ENCODE results near the gene LRRC4C.

The LRRC4C gene

DNA sequence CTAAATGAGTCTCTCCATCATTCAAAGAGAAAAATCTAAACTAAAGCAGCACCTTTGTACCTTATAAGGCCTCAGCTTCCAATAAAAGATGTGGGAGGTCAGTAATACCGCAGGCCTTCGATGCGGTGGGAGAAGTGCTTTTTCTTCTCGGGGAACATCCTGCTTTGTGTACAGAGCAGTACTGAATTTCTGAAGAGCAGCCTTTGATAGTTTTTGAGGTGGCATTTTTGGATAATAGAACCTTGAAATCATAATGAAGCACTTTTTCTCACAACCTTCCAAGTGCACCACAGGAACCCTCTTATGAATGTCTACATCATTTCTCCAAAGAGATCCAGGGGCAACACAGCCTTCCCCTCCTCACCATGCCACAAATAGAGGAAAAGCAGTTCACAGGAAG, 39.6 kb downstream of the LRRC4C start:
- DNase-seq: no peak

DNA sequence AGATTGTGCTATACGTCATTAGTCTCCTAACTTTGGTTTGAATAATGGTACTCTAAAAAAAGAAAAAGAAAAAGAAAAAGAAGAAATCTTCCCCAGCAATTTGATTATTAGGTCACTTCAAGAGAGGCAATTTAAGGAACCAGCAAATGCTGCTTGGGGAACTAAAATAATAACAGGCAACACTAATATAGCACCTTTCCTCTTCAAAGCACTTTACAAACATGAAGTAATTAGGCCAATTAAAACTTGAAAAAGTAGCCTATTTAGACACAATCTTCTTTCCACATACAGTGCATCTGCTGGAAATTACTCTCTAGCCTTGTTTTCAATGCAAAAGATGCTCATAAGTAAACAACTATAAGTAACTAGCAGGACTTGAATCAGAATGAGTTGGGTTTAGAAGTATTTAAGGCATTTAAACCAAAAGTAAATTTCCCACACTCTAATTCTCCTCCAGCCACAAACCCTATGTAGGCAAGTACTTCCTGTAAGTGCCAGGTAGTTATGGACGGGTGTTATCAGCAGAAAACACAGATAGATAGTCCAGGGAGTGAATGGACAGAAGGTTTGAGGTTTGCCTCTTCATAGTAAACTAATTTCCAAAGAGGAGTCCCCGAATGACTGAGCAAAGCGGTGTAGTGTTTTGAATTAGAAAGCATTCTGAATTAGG, 44.5 kb downstream of the LRRC4C start:
- no peak for DNase-seq

GRCh38 chr11:41413843-41414242, 45.6 kb downstream of the LRRC4C start:
- DNase-seq: no peak

- no peak for DNase-seq
Measured at GRCh38 chr11:41405812-41406211, 53.6 kb downstream of the LRRC4C start.

- DNase-seq: no peak
Measured at GRCh38 chr11:41404109-41404508, 55.3 kb downstream of the LRRC4C start.

GRCh38 chr11:41403458-41403857, 56.0 kb downstream of the LRRC4C start:
- DNase-seq: no peak

- DNase-seq: no peak
Measured at GRCh38 chr11:41400819-41401382, 58.6 kb downstream of the LRRC4C start.

- no peak for DNase-seq
Measured at GRCh38 chr11:41400124-41400523, 59.3 kb downstream of the LRRC4C start.

DNA sequence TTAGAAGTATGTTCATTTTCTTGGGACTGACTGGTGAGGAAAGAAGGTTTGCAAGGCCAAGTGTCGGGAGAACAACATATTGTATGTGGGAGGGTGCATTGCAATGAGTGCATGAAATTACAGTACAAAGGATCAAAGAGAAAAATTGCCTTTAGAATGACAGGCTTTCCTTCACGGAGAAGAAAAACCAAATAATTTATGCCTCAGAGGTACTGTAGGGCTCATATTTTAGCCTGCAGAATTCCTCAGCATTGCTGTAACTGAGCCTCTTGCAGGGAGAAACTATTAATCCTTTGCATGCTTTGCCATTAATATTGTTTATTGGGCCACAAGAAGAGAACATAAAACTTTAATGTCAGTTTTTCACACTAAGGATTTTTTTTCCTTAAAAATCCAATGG, 60.1 kb downstream of the LRRC4C start:
- no peak for DNase-seq

DNA sequence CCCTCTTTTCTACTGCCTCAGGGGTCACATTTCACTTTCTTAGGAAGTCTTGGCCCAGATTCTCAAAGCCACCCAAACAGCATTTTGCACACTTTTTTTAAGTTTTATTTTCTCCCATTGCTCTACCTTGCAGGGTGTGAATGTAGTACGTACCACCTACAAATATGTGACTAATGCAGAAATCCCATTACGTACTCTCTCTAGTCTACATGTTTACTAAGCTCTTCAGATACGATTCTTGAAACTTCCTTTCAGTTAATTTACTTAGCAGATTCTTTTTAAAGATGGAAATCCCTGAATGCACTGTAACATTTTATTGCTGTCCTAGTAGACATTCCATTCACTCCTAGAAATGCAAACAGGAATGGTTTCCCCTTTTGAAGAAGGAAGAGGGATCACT, 61.3 kb downstream of the LRRC4C start:
- DNase-seq: no peak

- DNase-seq: no peak
Measured at GRCh38 chr11:41394521-41395195, 64.8 kb downstream of the LRRC4C start.

- DNase-seq: no peak
Measured at GRCh38 chr11:41392596-41392995, 66.9 kb downstream of the LRRC4C start.

DNA sequence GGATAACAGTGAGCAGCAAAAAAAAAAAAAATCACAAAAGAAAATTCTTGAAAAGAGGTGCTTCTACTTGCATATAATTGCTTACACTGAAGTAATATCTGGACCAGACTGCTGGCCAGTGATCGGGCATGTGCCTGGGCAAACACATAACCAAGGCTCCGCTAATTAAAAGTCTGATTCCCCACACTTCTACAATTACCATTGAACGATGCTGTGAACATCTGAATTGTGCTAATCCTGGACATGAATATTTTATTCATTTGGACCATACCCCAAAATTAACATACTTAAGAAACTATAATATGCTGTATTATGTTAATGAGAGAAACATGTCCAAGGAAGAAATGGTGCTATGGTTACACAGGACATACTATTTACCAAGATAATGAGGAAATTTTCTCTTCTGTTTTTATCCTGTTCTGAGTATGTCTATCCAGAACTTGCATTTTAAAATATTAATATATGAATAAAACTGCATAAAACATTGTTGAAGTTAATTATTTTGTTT, 69.8 kb downstream of the LRRC4C start:
- no peak for DNase-seq

DNA sequence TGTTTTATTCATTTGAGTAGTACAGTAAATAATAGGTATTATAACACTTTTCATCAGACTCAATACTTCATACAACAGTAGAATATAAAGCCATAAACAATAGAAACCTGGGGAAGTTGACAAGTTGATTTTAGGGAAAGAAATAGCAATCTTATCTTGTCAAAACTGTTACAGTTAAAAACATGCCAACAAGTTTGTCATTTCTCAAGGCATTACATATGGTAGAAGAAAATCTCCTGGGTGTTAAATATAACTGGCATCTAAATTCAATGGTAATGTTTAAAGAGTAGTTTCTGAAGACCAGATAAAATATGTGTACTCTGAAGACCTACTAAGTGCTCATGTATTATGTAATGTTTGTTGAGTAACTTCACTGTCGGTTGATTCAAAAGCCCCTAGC, 75.1 kb downstream of the LRRC4C start:
- DNase-seq: no peak

GRCh38 chr11:41383768-41384167, 75.7 kb downstream of the LRRC4C start:
- no peak for DNase-seq

DNA sequence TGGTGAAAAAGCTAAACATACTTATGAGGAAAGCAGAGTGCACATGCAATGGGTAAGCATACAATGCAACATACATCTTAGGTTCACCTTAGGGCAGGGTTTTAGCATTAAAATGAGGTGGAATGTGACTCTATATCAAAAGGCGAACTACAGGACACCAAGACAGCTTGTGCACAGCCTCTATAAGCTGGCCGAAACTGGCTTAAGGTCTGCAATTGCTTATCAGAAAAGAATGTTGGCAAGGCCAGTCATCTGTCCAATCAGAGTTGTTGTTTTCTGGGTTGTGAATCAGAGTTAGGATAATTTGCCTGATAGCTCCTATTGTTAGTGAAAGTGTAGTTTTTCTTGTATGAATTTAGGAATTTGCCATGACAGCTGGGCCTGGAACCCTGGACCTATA, 76.5 kb downstream of the LRRC4C start:
- no peak for DNase-seq

DNA sequence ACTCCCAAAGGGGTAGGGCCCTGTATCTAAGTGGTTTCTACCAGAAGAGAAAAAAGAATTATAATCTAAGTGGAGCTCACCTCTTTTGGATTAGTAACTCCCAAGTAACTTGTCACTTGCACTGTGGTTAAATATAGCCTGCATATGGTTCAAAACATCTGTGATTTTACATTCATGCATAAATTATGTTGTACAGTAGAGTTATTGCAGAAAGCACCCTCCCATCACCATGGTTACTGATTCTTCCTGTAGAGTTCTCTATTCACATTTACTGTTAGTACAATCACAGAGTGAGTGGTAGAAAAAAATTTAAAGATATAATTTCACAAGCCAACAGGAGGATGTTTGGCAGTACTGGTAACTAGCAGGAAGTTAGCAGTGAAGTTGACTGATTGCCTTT, 80.4 kb downstream of the LRRC4C start:
- no peak for DNase-seq

DNA sequence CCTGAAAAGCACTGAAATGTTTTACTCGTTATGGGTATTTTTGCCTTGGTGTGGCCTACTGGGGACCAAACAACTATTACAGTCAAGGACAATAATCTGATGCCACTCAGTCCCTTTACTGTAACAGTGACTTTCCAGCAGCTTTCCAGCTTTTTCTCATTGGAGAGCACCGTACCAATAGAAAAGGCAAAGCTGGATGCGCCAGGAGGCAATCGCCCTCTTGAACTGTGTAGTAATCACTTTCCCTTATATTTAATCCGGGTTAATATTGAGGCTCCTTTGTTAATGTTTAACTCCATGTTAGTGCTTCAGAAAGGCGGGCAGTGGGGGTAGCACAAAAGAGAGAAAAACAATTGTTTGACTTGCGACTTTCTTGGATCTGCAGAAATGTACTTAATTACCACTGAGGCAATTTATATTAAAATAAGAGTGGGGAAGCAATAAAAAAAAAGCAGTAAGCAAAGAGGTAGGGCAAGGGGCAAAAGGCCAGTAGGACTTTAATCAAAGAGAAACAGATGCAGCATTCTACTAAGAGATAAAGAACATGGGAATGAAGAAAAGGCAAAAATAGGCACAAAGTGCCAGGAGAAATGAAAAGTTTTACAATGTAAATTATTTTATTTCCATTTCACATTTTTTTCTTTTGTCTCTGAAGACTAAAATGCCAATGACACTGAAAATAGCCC, 81.6 kb downstream of the LRRC4C start:
- DNase-seq: no peak

DNA sequence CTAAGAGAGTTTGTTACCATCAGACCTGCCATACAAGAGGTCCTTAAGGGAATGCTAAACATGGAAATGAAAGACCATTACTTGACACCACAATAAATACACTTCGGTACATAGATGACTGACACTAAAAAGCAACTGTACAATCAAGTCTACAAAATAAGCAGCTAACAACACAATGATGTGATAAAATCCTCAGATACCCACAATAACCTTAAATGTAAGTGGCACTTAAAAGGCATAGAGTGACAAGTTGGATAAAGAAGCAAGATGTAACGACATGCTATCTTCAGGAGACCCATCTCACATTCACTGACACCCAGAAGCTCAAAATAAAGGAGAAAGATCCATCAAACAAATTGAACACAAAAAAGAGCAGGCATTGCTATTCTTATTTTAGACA, 107.6 kb downstream of the LRRC4C start:
- no peak for DNase-seq

DNA sequence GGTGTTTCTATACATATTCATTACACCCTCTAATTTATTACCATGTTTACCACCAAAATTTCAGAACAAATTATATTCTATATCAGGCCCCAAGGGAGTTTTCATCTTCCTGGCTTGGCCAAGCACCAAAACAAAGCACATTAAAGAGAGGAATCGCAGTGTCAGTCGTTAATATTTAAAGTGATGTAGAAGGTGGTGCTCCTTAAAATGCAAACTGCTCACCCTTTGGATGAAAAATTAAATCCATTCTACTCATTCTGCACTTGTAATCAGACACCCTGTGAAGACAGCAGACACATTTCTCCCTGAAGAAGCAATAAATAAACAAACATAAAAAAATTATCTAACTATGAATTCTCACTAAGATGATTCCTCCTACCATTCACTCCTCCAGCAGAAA, 113.4 kb downstream of the LRRC4C start:
- DNase-seq: no peak

- DNase-seq: no peak
Measured at GRCh38 chr11:41334007-41334933, 125.2 kb downstream of the LRRC4C start.
